ENCODE measurements around the gene PRPF18. TPM values are rescaled to one million over a fixed set of nuclear protein-coding genes. Genes with fewer than 3 reads are reported as not detected.

The PRPF18 gene
- total and polyA plus RNA-seq, 2 of the 4 experiments (the other 2 are of a cell fraction), result 10.0 to 16.9 TPM

DNA sequence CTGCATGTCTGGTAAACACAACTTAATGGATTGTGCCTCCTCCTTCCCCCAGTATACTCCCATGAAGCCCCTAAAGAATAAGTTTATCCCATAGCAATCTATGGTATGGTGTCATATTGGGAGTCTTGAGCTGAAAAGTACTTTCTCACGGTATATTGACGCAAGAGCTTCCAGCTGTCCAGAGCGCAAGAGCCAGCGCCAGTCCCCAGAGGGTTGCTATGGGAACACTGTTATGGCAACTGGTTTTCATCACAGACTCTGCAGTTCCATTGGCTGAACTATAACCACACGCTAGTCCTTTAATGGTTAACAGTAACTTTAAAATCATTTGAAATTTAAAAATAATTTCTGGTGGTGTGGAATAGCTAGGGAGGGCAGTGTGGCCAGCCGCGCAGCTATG, 46.9 kb downstream of the PRPF18 start:
- no peak; the same call in 1 of the 2 replicates for ATAC-seq (ENCODE audit: low read depth)
- in situ Hi-C loops (cut with MboI; ENCODE audit: low sequenced_read_pairs), result no loop called here
- BruUV-seq (replicated peaks), result no TSS peak
- dilution Hi-C loops (cut with HindIII; ENCODE audit: low sequenced_read_pairs, unreplicated experiment), result no loop called here
- Histone ChIP-seq H3K14ac (replicated peaks; ENCODE audit: low read depth, low read length) (no peak overlapping the region), H3K27ac (ENCODE audit: insufficient read depth, low read length) (no peak overlapping the region), H3K4me3 (ENCODE audit: insufficient read depth, low read depth, low read length) (no peak overlapping the region), H4K91ac (ENCODE audit: insufficient read depth, low read depth, low read length) (no peak overlapping the region), H3K18ac (ENCODE audit: low read depth, low read length) (no peak overlapping the region), H2BK15ac (ENCODE audit: low read depth, low read length) (no peak overlapping the region), H3K9me3 (ENCODE audit: control insufficient read depth, insufficient read depth, low read length) (no peaks in the 10 kb centered on the region), H2AK5ac (ENCODE audit: low read depth, low read length) (no peak overlapping the region), H2BK5ac (ENCODE audit: low read depth, low read length, poor library complexity, severe bottlenecking) (no peak overlapping the region), H4K5ac (ENCODE audit: low read depth, low read length) (no peak overlapping the region), H4K20me1 (ENCODE audit: insufficient read depth, low read length) (no peaks in the 10 kb centered on the region), H4K8ac (ENCODE audit: low read depth in 2 of 2, low read length in 2 of 2) (no peak overlapping the region), H3K23ac (ENCODE audit: low read depth, low read length) (no peak overlapping the region), H3K4ac (ENCODE audit: low read depth, low read length) (no peak overlapping the region), H3K9ac (ENCODE audit: low read depth, low read length) (no peak overlapping the region), H3K9me1 (ENCODE audit: insufficient read depth, low read length) (peaks cover 3% of the 10 kb centered on the region; the same call in 1 of the 2 replicates), H3K56ac (ENCODE audit: extremely low read depth, insufficient read depth, low read length) (no peak overlapping the region), H3K4me1 (ENCODE audit: control insufficient read depth, insufficient read depth, low read length) (no peaks in the 10 kb centered on the region; the same call in 1 of the 2 replicates), H3K36me3 (ENCODE audit: control insufficient read depth, insufficient read depth, low read length) (peaks cover 13% of the 10 kb centered on the region), H3K4me2 (ENCODE audit: low read depth, low read length) (no peak overlapping the region), H2AFZ (replicated peaks; ENCODE audit: low read length, poor library complexity) (no peak overlapping the region), H2BK120ac (ENCODE audit: low read depth, low read length) (no peak overlapping the region), H2AK9ac (replicated peaks; ENCODE audit: low read depth, low read length, poor library complexity) (no peak overlapping the region), H3K79me1 (ENCODE audit: low read depth in 1 of 2, low read length in 2 of 2) (no peaks in the 10 kb centered on the region), H3K27me3 (ENCODE audit: control insufficient read depth, insufficient read depth, low read length) (no peaks in the 10 kb centered on the region), H2BK20ac (ENCODE audit: low read depth, low read length) (no peak overlapping the region)
- DNase-seq, result peak; percentile 69
- WGBS, 2 experiments (ENCODE audit: extremely low coverage in 2 of 2, insufficient read length in 1 of 2), result 88% methylated on average over 4 of the region's 7 CpGs; no CpG with 5 or more reads in 1 of the 2 experiments
- CTCF ChIA-PET, result no interaction called here
- intact Hi-C loops (cut with micrococcal nuclease), result no loop called here
- TF ChIP-seq SMC3 (IDR thresholded peaks at IDR 0.05; ENCODE audit: low read depth, low read length), result no peak
- TF ChIP-seq POLR2A (IDR thresholded peaks at IDR 0.05; ENCODE audit: low read depth, low read length), result no peak
- TF ChIP-seq, protein P1, sequence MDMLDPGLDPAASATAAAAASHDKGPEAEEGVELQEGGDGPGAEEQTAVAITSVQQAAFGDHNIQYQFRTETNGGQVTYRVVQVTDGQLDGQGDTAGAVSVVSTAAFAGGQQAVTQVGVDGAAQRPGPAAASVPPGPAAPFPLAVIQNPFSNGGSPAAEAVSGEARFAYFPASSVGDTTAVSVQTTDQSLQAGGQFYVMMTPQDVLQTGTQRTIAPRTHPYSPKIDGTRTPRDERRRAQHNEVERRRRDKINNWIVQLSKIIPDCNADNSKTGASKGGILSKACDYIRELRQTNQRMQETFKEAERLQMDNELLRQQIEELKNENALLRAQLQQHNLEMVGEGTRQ (IDR thresholded peaks at IDR 0.05; ENCODE audit: low read depth, low read length), result no peak
- no peak for TF ChIP-seq CHD1 (IDR thresholded peaks at IDR 0.05; ENCODE audit: low read depth, low read length)
- TF ChIP-seq RAD21 (IDR thresholded peaks at IDR 0.05; ENCODE audit: low read length), result no peak
- TF ChIP-seq, protein P2, sequence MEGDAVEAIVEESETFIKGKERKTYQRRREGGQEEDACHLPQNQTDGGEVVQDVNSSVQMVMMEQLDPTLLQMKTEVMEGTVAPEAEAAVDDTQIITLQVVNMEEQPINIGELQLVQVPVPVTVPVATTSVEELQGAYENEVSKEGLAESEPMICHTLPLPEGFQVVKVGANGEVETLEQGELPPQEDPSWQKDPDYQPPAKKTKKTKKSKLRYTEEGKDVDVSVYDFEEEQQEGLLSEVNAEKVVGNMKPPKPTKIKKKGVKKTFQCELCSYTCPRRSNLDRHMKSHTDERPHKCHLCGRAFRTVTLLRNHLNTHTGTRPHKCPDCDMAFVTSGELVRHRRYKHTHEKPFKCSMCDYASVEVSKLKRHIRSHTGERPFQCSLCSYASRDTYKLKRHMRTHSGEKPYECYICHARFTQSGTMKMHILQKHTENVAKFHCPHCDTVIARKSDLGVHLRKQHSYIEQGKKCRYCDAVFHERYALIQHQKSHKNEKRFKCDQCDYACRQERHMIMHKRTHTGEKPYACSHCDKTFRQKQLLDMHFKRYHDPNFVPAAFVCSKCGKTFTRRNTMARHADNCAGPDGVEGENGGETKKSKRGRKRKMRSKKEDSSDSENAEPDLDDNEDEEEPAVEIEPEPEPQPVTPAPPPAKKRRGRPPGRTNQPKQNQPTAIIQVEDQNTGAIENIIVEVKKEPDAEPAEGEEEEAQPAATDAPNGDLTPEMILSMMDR (conservative IDR thresholded peaks at IDR 0.05; ENCODE audit: low read depth, low read length), result no peak
- TF ChIP-seq, protein P3, sequence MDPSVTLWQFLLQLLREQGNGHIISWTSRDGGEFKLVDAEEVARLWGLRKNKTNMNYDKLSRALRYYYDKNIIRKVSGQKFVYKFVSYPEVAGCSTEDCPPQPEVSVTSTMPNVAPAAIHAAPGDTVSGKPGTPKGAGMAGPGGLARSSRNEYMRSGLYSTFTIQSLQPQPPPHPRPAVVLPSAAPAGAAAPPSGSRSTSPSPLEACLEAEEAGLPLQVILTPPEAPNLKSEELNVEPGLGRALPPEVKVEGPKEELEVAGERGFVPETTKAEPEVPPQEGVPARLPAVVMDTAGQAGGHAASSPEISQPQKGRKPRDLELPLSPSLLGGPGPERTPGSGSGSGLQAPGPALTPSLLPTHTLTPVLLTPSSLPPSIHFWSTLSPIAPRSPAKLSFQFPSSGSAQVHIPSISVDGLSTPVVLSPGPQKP (IDR thresholded peaks at IDR 0.05; ENCODE audit: borderline replicate concordance, low read depth, low read length), result no peak
- TF ChIP-seq BHLHE40 (IDR thresholded peaks at IDR 0.05; ENCODE audit: low read depth, low read length), result no peak
- POLR2A ChIA-PET (ENCODE audit: unreplicated experiment), result no interaction called here

Measured in IMR-90 (cell line).